A673 (cell line): ENCODE data around the gene KRTAP10-5. TPM values are rescaled to one million over a fixed set of nuclear protein-coding genes. Genes with fewer than 3 reads are reported as not detected.

Source experiments
- BruUV-seq: library from RNA; stranded (reverse); fragments of 400-500 nt; replicated peaks from 2 replicates; lab custom pipeline; 2021; lab: Mats Ljungman, UMichigan
- CTCF ChIA-PET: fragments of 300-600 bp; sonication (Branson Sonifier 250); formaldehyde crosslinking; loops from one replicate; lab custom pipeline; 2022; ENCODE audit warnings: antibody characterized with exemption; lab: Charles Lee
- POLR2A ChIA-PET: fragments of 300-600 bp; sonication (Branson Sonifier 250); formaldehyde crosslinking; loops from one replicate; lab custom pipeline; 2022; ENCODE audit warnings: antibody characterized with exemption; ENCODE audit not compliant: low non-redundant PET; lab: Charles Lee
- DNase-seq: peaks from one replicate; pipeline ENCODE4 v3.0.0-alpha.2; 2015; ENCODE audit warnings: low spot score
- H3K27ac ChIP-seq: fragments of 200-600 bp; sonication (generic); 2 replicates; pipeline ENCODE4 v1.5.1; 2016; ENCODE audit warnings: mixed run types, low read depth, mild to moderate bottlenecking, mixed read lengths, antibody characterized with exemption, low read length; ENCODE audit not compliant: poor library complexity, severe bottlenecking
- H3K27me3 ChIP-seq: fragments of 200-600 bp; sonication (generic); replicated peaks from 2 replicates; pipeline ENCODE4 v1.6.1; 2017; ENCODE audit warnings: mixed run types, low read depth, mild to moderate bottlenecking, mixed read lengths, antibody characterized with exemption, low read length; ENCODE audit not compliant: insufficient read depth, poor library complexity
- H3K36me3 ChIP-seq: fragments of 200-600 bp; sonication (generic); 2 replicates; pipeline ENCODE4 v1.6.1; 2016; ENCODE audit warnings: mixed run types, mild to moderate bottlenecking, mixed read lengths, antibody characterized with exemption, low read length; ENCODE audit not compliant: insufficient read depth, poor library complexity, severe bottlenecking
- H3K4me1 ChIP-seq: fragments of 200-600 bp; sonication (generic); 2 replicates; pipeline ENCODE4 v1.6.1; 2017; ENCODE audit warnings: mixed run types, mild to moderate bottlenecking, mixed read lengths, antibody characterized with exemption, low read length; ENCODE audit not compliant: insufficient read depth, poor library complexity, severe bottlenecking
- H3K4me3 ChIP-seq: fragments of 200-600 bp; sonication (generic); 2 replicates; pipeline ENCODE4 v1.5.1; 2016; ENCODE audit warnings: low read depth, mixed run types, mild to moderate bottlenecking, mixed read lengths, low read length; ENCODE audit not compliant: poor library complexity, severe bottlenecking
- H3K9me3 ChIP-seq: fragments of 200-600 bp; sonication (generic); 2 replicates; pipeline ENCODE4 v1.6.1; 2016; ENCODE audit warnings: mixed run types, low read depth, mild to moderate bottlenecking, mixed read lengths, antibody characterized with exemption, low read length; ENCODE audit not compliant: poor library complexity, severe bottlenecking
- CTCF ChIP-seq: fragments of 300-800, 200-600 bp; sonication (generic); conservative IDR thresholded peaks from 2 replicates; pipeline ENCODE4 v1.5.1; 2017; ENCODE audit warnings: low read depth, mild to moderate bottlenecking, antibody characterized with exemption, low read length, moderate library complexity, mixed read lengths
- EZH2 ChIP-seq: fragments of 200-600 bp; sonication (generic); IDR thresholded peaks from 2 replicates; pipeline ENCODE4 v1.6.1; 2017; ENCODE audit warnings: borderline replicate concordance, low read depth, mild to moderate bottlenecking, mixed read lengths, antibody characterized with exemption, low read length; ENCODE audit not compliant: poor library complexity, severe bottlenecking
- intact Hi-C: fragments of 100-400 bp; cut with micrococcal nuclease; formaldehyde crosslinking; loops from one replicate; pipeline ENCODE4 v1.10.0; 2022; ENCODE audit not compliant: unreplicated experiment
- total RNA-seq: library from RNA; stranded (reverse); gene quantifications from 2 replicates; pipeline ENCODE4 v1.2.3, GENCODE V29; 2021

KRTAP10-5 gene
- total RNA-seq, 1 experiment from 2014 or later, result not detected

- intact Hi-C loops, result no loop called here
- Histone ChIP-seq H3K9me3 (no peaks in the 10 kb centered on the region), H3K27me3 (no peaks in the 10 kb centered on the region), H3K36me3 (no peaks in the 10 kb centered on the region), H3K4me3 (no peak overlapping the region), H3K4me1 (no peaks in the 10 kb centered on the region), H3K27ac (no peak overlapping the region)
- POLR2A ChIA-PET, result no interaction called here
- BruUV-seq, result no TSS peak
- CTCF ChIA-PET, result no interaction called here
- TF ChIP-seq EZH2, result no peak
- TF ChIP-seq CTCF, result no peak
- DNase-seq, result no peak
Observed at GRCh38 chr21:44556879-44557278, 23.5 kb downstream of the KRTAP10-5 start.

- POLR2A ChIA-PET, result no interaction called here
- Histone ChIP-seq H3K36me3 (no peaks in the 10 kb centered on the region), H3K4me3 (no peak overlapping the region), H3K9me3 (no peaks in the 10 kb centered on the region), H3K27ac (no peak overlapping the region), H3K27me3 (no peaks in the 10 kb centered on the region), H3K4me1 (no peaks in the 10 kb centered on the region)
- no peak for TF ChIP-seq EZH2
- no peak for TF ChIP-seq CTCF
- DNase-seq, result no peak
- BruUV-seq, result no TSS peak
- intact Hi-C loops, result no loop called here
- CTCF ChIA-PET, result no interaction called here
Observed at GRCh38 chr21:44555200-44555875, 25.1 kb downstream of the KRTAP10-5 start.

- no peaks in the 10 kb centered on the region for H3K9me3 ChIP-seq
- no peak overlapping the region for H3K4me3 ChIP-seq
- TF ChIP-seq EZH2, result no peak
- no peak for TF ChIP-seq CTCF
- no peak for DNase-seq
- intact Hi-C loops, result no loop called here
- no peaks in the 10 kb centered on the region for H3K4me1 ChIP-seq
- H3K27me3 ChIP-seq, result no peaks in the 10 kb centered on the region
- no peak overlapping the region for H3K27ac ChIP-seq
- ChIA-PET POLR2A (no interaction called here), CTCF (no interaction called here)
- no peaks in the 10 kb centered on the region for H3K36me3 ChIP-seq
- BruUV-seq, result no TSS peak
Observed at GRCh38 chr21:44552681-44553080, 27.7 kb downstream of the KRTAP10-5 start.
